HepG2 (cell line): ENCODE results near the gene BPIFB4. TPM values are rescaled to one million over a fixed set of nuclear protein-coding genes. Genes with fewer than 3 reads are reported as not detected.

ENCODE experiments used
- CBX5 ChIP-seq: sonication (generic); formaldehyde crosslinking; IDR thresholded peaks from 2 replicates; pipeline ENCODE4 v1.4.0; 2020; ENCODE audit warnings: missing genetic modification reagents, borderline replicate concordance
- HNRNPLL ChIP-seq: fragments of 200-400 bp; formaldehyde crosslinking; IDR thresholded peaks from 2 replicates; pipeline ENCODE4 v1.6.1; 2017; ENCODE audit warnings: mild to moderate bottlenecking, low read depth, low read length; ENCODE audit not compliant: poor library complexity, severe bottlenecking
- JARID2 ChIP-seq: sonication (generic); formaldehyde crosslinking; IDR thresholded peaks from 2 replicates; pipeline ENCODE4 v1.8.1; 2023; ENCODE audit warnings: missing genetic modification reagents, inconsistent platforms; ENCODE audit not compliant: insufficient replicate concordance
- JUN ChIP-seq: sonication (generic); formaldehyde crosslinking; IDR thresholded peaks from 2 replicates; pipeline ENCODE4 v1.4.0; 2020; ENCODE audit warnings: mild to moderate bottlenecking, missing genetic modification reagents
- MEIS1 ChIP-seq: sonication (generic); formaldehyde crosslinking; IDR thresholded peaks from 2 replicates; pipeline ENCODE4 v1.9.0; 2021; ENCODE audit warnings: mild to moderate bottlenecking, missing genetic modification reagents, moderate library complexity, borderline replicate concordance
- NFIB ChIP-seq: sonication (generic); formaldehyde crosslinking; IDR thresholded peaks from 2 replicates; pipeline ENCODE4 v1.9.0; 2021; ENCODE audit warnings: missing genetic modification reagents, mild to moderate bottlenecking, borderline replicate concordance
- NFRKB ChIP-seq: fragments of 450-650 bp; IDR thresholded peaks from 2 replicates; pipeline ENCODE4 v1.6.1; 2017
- POGK ChIP-seq: sonication (generic); formaldehyde crosslinking; conservative IDR thresholded peaks from 2 replicates; pipeline ENCODE4 v1.8.0; 2022; ENCODE audit warnings: mild to moderate bottlenecking, moderate library complexity, missing genetic modification reagents
- RARA ChIP-seq: IDR thresholded peaks from 2 replicates; pipeline ENCODE4 v1.6.1; 2016; ENCODE audit warnings: missing genetic modification reagents, missing compliant biosample characterization
- SKI ChIP-seq: fragments of 450-650 bp; IDR thresholded peaks from one replicate; pipeline ENCODE4 v1.6.1; 2018; ENCODE audit warnings: mild to moderate bottlenecking; ENCODE audit not compliant: partially characterized antibody
- SMARCC2 ChIP-seq: fragments of 450-650 bp; IDR thresholded peaks from 2 replicates; pipeline ENCODE4 v1.6.1; 2017; ENCODE audit warnings: antibody characterized with exemption, mild to moderate bottlenecking
- ZBED4 ChIP-seq: sonication (generic); formaldehyde crosslinking; IDR thresholded peaks from 2 replicates; pipeline ENCODE4 v1.4.0; 2020; ENCODE audit warnings: missing genetic modification reagents, borderline replicate concordance
- ZBTB44 ChIP-seq: sonication (generic); formaldehyde crosslinking; IDR thresholded peaks from 2 replicates; pipeline ENCODE4 v1.4.0; 2020; ENCODE audit warnings: missing genetic modification reagents
- ZFY ChIP-seq: sonication (generic); formaldehyde crosslinking; IDR thresholded peaks from 2 replicates; pipeline ENCODE4 v1.4.0; 2020; ENCODE audit warnings: missing genetic modification reagents
- ZNF468 ChIP-seq: sonication (generic); formaldehyde crosslinking; IDR thresholded peaks from 2 replicates; pipeline ENCODE4 v1.8.0; 2022; ENCODE audit warnings: mild to moderate bottlenecking, moderate library complexity, missing genetic modification reagents
- ZNF609 ChIP-seq: sonication (generic); formaldehyde crosslinking; IDR thresholded peaks from 2 replicates; pipeline ENCODE4 v1.4.0; 2020; ENCODE audit warnings: mild to moderate bottlenecking, missing genetic modification reagents, borderline replicate concordance
- ZNF784 ChIP-seq: sonication (generic); formaldehyde crosslinking; IDR thresholded peaks from 2 replicates; pipeline ENCODE4 v1.5.1; 2020; ENCODE audit warnings: missing genetic modification reagents, mild to moderate bottlenecking, borderline replicate concordance
- polyA plus RNA-seq, 8 experiments: library from polyadenylated mRNA; depleted of rRNA in 3 of 8; stranded (reverse) in 7 of 8; unstranded in 1 of 8; fragments of >200 nt; fragmentation: Illumina TruSeq in 4 of 8; extraction: Trizol in 4 of 8; gene quantifications; 2 replicates each; pipeline versions ENCODE4 v1.2.1 to v1.2.3, GENCODE V29; 2011 to 2016; ENCODE audit warnings: low read depth in 4 of 8, missing spikeins in 1 of 8, mixed read lengths in 1 of 8; ENCODE audit not compliant: insufficient read depth in 1 of 8
- total RNA-seq, 5 experiments: library from RNA; depleted of rRNA; stranded (reverse); fragments of >200 nt; fragmentation: Illumina TruSeq; extraction: Trizol; gene quantifications; 2 replicates each; pipeline ENCODE4 v1.2.3, GENCODE V29; 2016; ENCODE audit warnings: low read depth in 1 of 5

The BPIFB4 gene
- total and polyA plus RNA-seq, 2 of the 13 experiments (the other 11 are each of a cell fraction or from before 2014, with no cell fraction given) = 0.09 TPM; not detected in 1

- no peak for TF ChIP-seq ZBTB44 (CRISPR knock-in tag)
- TF ChIP-seq ZNF468 (CRISPR knock-in tag) = no peak
- TF ChIP-seq ZBED4 (CRISPR knock-in tag) = no peak
- no peak for TF ChIP-seq SKI
- TF ChIP-seq JARID2 (CRISPR knock-in tag) = no peak
- peak; percentile 71 for TF ChIP-seq RARA (CRISPR knock-in tag)
- no peak for TF ChIP-seq CBX5 (CRISPR knock-in tag)
- peak; percentile 47; the same call in 1 of the 2 replicates for TF ChIP-seq MEIS1 (CRISPR knock-in tag)
- peak; percentile 81; the same call in 1 of the 2 replicates for TF ChIP-seq ZNF609 (CRISPR knock-in tag)
- no peak for TF ChIP-seq JUN (CRISPR knock-in tag)
- no peak for TF ChIP-seq HNRNPLL
- no peak for TF ChIP-seq POGK (CRISPR knock-in tag)
- no peak for TF ChIP-seq NFRKB
- TF ChIP-seq SMARCC2 = no peak
- no peak for TF ChIP-seq ZNF784 (CRISPR knock-in tag)
- TF ChIP-seq NFIB (CRISPR knock-in tag) = no peak
- no peak for TF ChIP-seq ZFY (CRISPR knock-in tag)
Observed at GRCh38 chr20:33043731-33044181, 35.7 kb upstream of the BPIFB4 start (continued).
